22Rv1 (cell line): ENCODE results near the gene SETD6.
A peak's percentile ranks its signal among the peaks of the same experiment; 100 is the strongest.

Experiments used
- H3K27ac ChIP-seq: fragments of 450-650 bp; 2 replicates; pipeline ENCODE4 v1.5.1; 2017
- CTCF ChIP-seq: fragments of 450-650 bp; IDR thresholded peaks from 2 replicates; pipeline ENCODE4 v1.5.1; 2017; ENCODE audit warnings: mild to moderate bottlenecking
- ZFX ChIP-seq: fragments of 450-650 bp; IDR thresholded peaks from 2 replicates; pipeline ENCODE4 v1.6.1; 2017; ENCODE audit warnings: antibody characterized with exemption, borderline replicate concordance

Gene SETD6

DNA sequence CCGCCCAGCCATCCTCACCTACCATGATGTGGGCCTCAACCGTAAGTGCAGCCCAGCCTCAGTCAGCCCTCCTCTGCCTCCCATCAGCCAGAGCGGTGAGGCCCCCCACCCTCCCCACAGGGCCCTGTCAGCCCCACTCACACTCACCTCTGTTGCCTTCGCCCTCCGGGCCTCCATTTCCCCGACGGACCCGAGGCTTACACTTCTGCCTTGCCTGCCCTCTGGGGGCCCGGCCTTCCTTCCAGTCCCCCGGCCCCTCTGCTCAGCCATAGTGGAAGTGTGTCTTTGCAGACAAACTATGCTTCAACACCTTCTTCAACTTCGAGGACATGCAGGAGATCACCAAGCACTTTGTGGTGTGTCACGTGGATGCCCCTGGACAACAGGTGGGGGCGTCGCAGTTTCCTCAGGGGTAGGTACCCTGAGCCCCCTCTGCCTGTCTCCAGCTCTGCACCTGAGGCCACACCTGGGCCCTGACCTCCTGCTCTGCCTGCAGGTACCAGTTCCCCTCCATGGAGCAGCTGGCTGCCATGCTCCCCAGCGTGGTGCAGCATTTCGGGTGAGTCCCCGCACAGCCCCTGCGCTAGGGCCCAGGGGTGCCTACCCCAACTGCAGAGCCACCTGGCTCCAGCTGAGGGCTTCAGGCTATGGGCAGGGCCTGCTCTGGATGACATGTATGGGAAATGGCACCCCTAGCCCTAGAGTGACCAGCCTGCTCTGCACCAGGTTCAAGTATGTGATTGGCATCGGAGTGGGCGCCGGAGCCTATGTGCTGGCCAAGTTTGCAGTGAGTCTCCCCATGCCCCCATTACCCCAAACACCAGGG is 11.2 kb upstream of the SETD6 start:
- TF ChIP-seq CTCF = no peak
- no peak for TF ChIP-seq ZFX
- no peak overlapping the region for H3K27ac ChIP-seq

DNA sequence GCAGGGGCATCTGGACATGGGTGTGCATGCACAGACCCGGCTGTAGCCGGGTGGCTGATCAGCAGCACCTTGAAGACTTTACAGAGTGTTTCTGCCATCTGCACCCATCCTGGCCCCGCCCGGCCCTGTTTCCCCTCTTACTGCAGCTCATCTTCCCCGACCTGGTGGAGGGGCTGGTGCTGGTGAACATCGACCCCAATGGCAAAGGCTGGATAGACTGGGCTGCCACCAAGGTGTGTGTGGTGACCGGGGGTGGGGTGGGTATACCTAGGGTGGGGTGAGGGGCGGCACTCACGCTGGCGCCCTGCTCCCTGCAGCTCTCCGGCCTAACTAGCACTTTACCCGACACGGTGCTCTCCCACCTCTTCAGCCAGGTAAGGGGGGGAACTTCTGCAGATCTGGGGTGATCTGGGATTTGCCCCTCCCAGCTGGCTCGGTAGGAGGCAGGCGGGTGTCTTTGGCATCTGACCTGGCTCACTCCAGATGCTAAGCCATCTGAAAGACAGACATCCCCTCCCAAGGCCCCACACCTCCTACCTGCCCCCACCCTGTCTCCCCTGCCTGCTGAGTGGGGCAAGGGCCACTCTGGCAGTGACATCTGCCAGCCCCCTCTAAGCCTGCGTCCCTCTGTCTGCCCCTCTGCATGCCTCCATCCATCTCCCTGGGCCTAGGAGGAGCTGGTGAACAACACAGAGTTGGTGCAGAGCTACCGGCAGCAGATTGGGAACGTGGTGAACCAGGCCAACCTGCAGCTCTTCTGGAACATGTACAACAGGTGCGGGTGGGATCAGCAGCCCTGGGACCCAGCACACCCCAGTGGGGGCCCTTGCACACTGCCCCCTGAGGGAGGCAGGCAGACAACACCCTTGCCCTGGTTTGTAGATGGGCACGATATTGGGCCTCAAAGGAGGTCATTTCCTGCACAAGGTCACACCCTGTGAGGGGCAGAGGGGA is 8.8 kb upstream of the SETD6 start:
- H3K27ac ChIP-seq = no peak overlapping the region
- TF ChIP-seq CTCF (0 out of 2 replicates have a peak, but pooled peaks have one; percentile 4), ZFX (no peak)

- H3K27ac ChIP-seq = no peak overlapping the region
- TF ChIP-seq CTCF = no peak; the same call in 1 of the 2 replicates
- no peak for TF ChIP-seq ZFX
Observed at GRCh38 chr16:58507195-58507962, 7.9 kb upstream of the SETD6 start.

- TF ChIP-seq CTCF (no peak), ZFX (no peak)
Observed at GRCh38 chr16:58507963-58508670, 7.2 kb upstream of the SETD6 start.

DNA sequence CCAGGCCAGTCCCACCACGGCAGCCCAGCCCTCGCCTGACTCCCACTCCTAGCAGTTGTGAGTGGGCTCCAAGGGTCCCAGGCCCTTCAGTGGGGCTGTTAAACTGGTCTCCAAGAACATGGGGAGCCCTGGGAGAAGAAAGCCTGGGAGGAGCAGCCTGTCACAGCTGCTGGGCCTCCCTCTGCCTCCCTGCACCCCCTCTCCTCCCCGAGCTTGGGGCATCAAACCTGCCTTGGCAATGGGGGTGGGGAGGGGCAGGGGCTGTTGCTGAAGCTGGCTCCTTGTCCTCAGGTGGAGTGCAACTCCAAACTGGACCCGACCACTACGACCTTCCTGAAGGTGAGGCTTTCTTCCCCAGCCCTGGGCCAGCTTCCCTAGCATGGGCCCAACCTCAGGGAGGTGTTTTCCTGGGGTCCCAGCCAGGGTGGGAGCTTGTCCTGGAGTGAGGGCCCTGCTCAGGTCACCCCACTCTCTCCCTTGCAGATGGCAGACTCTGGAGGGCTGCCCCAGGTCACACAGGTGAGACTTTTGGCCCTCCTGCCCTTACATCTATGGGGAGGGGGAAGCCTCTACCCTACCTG is 6.6 kb upstream of the SETD6 start:
- TF ChIP-seq CTCF (no peak), ZFX (no peak)
- H3K27ac ChIP-seq = no peak overlapping the region

More at GRCh38 chr16:58507963-58508670, 7.2 kb upstream of the SETD6 start:
- H3K27ac ChIP-seq = no peak overlapping the region
